Measurements from ENCODE around the gene CYP2B6.
"Not testable (repeated sequence)": the region's sequence is repeated elsewhere in the genome, so short reads cannot be mapped to it uniquely, and the experiment has no call there.

The CYP2B6 gene

GRCh38 chr19:40959338-40959737, 31.7 kb upstream of the CYP2B6 start:
- DNase-seq (ENCODE audit: low spot score): no peak
- no peak for TF ChIP-seq CTCF (IDR thresholded peaks at IDR 0.05; ENCODE audit: extremely low read depth, missing control alignments)

- DNase-seq (ENCODE audit: low spot score): no peak
- no peak for TF ChIP-seq CTCF (IDR thresholded peaks at IDR 0.05; ENCODE audit: extremely low read depth, missing control alignments)
These were observed 30.9 kb upstream of the CYP2B6 start for GRCh38 chr19:40960062-40960685.

GRCh38 chr19:40960780-40961179, 30.3 kb upstream of the CYP2B6 start:
- no peak for DNase-seq (ENCODE audit: low spot score)
- TF ChIP-seq CTCF (IDR thresholded peaks at IDR 0.05; ENCODE audit: extremely low read depth, missing control alignments): no peak

- no peak for TF ChIP-seq CTCF (IDR thresholded peaks at IDR 0.05; ENCODE audit: extremely low read depth, missing control alignments)
- DNase-seq (ENCODE audit: low spot score): no peak
These were observed 28.6 kb upstream of the CYP2B6 start for GRCh38 chr19:40962460-40962961.

GRCh38 chr19:40964361-40964760, 26.7 kb upstream of the CYP2B6 start:
- DNase-seq (ENCODE audit: low spot score): not testable (repeated sequence)

GRCh38 chr19:40965351-40965750, 25.7 kb upstream of the CYP2B6 start:
- not testable (repeated sequence) for DNase-seq (ENCODE audit: low spot score)

- DNase-seq (ENCODE audit: low spot score): not testable (repeated sequence)
These were observed 24.5 kb upstream of the CYP2B6 start for GRCh38 chr19:40966591-40966990.

- not testable (repeated sequence) for DNase-seq (ENCODE audit: low spot score)
These were observed 23.0 kb upstream of the CYP2B6 start for GRCh38 chr19:40968065-40968464.

GRCh38 chr19:40969721-40970120, 21.4 kb upstream of the CYP2B6 start:
- not testable (repeated sequence) for DNase-seq (ENCODE audit: low spot score)

- DNase-seq (ENCODE audit: low spot score): not testable (repeated sequence)
These were observed 20.4 kb upstream of the CYP2B6 start for GRCh38 chr19:40970396-40971345.
